GM19193 (cell line): ENCODE results near the gene TOX3.

Source experiments
- POLR2A ChIP-seq: IDR thresholded peaks from 4 replicates; pipeline ENCODE4 v1.6.1; 2011; ENCODE audit not compliant: insufficient read depth, insufficient read length; ENCODE audit errors: extremely low read depth

The TOX3 gene

DNA sequence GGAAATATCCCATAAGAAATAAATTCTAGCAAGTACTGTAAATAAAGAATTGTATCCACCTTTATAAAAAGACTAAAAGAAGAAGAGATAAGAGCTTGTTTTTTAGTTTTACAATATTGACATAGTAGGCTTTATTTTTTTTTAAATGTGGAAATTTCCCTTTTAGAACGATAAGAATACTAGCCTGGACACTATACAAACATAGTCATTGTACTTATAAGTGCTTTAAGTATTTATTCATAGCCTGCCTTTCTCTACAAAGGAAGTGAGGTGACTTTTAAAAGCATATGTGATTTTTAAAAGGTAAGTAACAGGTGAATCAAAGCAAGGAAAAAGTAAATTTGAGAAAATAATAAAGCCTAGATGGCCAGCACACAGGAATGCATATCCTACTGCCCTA, 17.7 kb downstream of the TOX3 start:
- TF ChIP-seq POLR2A: no peak

DNA sequence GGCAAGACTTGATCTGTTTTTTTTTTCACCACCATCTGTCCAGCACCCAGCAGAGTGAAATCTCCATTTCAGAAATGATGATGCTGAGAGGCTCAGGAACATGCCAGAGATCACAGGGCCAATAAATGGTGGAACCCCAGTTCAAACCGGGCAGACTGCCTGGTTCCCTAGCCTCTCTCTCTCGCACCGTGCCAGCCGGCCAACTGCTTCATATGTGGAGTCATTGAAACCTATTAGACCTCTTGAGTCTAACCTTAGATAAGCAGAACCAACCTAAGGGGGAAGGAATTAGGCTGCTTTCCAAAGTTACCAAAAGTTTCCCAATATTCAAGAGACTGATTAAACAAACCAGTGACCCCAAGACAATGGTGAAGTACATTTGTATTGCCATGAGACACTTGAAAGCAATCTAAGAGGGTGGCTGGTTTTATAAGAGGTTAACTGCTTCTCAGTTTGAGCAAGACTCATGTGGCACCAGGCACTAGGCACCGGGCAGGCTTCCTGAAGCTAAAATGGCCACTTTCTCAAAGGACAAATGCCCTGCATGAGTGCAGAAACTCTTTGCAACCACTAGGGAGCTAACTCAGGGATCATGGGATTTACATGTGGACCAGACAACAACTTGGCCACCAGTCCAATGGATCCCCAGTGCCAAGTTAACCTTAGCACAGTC, 18.4 kb downstream of the TOX3 start:
- TF ChIP-seq POLR2A: no peak

DNA sequence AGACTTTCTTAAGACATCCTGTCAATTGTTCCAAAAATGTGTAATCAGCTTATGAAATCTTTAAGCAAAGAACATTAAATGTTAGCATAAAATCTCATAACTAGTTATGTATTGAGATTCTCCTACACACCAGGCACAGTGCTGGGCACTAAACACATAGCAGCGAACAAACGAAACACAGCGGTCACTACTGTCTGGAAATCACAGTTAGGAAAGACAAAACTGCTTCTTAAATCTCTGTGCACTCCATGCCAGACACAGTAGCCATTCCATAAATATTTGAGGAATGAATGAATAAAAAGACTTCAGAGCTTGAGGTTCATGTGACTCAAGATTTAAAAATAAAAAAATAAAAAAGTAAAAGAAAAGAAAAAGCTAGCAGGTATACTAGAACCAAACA, 20.1 kb downstream of the TOX3 start:
- TF ChIP-seq POLR2A: no peak

DNA sequence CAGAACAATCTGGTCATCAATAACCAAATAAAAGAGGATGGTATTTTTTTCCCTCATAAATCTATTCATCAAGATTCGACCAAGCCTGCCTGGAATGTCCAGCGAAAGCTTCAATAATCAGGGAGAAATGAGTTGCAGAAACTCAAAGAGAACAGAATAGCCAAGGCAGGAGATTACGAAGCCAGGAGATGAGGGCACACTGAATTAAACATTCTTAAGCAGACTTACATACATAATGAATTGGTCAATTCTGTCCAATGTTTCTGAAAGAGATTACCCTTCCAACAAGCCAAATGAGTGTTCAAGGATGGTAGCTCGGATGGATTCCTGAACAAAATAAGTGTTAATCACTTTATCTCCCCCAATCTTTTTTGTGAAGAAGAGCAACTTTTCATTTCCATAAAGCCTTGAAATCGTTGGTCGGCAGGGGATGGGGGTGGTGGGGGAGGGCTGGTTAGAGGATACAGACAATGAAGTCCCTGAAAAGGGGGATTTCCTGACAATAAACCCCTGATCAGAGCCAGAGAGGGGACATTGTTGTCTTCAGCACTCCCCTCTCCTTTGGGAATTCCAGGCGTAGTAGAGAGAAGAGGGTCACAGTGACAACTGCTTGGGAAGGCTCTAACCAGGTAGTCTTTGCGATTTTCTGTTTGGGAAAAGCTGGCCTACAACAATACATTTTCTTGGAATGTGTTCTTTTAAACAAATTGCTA, 20.7 kb downstream of the TOX3 start:
- TF ChIP-seq POLR2A: no peak

DNA sequence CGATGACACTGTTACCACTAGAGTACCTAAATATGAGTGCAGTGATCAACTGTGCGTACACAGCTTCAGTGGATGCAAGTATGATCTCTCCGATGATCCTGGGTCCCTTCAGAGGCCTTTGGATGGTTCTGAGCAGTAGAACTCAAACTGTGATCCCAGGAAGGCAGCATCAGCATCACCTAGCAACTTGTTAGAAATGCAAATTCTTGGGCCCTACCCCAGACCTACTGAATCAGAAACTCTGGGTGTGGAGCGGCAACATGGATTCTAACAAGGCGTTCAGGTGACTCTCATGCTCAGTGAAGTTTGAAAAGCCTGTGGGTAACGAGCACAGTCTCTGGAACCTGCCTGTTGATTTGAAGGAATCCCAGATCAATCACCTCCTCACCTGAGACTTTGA, 25.4 kb downstream of the TOX3 start:
- TF ChIP-seq POLR2A: no peak

DNA sequence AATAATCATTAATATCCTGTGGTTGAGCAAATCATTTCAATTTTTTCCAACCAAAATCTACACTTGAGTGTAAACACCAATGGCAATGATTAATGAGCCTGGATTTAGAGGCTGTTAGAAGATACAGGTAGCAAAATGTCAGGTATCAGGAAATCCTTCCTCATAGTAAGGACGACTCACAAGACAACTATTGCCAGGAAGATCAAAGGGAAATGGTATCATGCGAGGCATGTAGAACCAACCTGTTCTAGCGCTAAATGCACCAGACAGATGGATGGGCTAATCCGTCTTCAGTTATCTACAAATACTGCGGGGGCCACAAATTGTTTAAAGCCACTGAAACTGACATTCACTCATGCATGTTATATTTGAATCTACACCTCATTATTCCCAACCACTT, 28.1 kb downstream of the TOX3 start:
- TF ChIP-seq POLR2A: no peak

DNA sequence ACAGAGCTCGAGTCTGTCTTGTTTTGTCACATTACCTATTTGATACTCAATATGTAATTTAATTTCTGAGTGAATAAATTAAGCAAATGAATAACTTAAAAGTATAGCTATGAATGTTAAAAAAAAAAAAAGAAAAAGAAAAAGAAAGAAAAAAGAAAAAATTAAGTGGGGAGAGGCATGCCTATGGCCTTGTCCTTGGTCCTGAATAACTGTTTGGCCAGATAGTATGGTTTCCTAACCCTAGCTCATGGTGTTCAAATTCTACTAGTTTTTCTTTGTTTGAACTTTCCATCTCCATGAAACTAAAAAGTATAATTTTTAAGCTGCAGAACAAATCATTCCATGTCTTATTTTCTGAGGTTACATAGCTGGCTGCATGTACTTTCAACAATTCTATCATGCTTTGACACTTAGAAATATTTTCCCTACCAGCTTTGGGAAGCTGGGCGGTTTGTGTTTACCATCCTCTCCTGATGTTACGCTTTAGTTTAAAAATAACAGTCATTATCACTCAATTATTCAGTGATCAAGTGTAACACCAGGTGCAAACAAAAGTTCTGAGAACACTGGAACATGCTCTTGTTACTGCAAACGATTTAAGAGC, 31.8 kb downstream of the TOX3 start:
- TF ChIP-seq POLR2A: no peak

DNA sequence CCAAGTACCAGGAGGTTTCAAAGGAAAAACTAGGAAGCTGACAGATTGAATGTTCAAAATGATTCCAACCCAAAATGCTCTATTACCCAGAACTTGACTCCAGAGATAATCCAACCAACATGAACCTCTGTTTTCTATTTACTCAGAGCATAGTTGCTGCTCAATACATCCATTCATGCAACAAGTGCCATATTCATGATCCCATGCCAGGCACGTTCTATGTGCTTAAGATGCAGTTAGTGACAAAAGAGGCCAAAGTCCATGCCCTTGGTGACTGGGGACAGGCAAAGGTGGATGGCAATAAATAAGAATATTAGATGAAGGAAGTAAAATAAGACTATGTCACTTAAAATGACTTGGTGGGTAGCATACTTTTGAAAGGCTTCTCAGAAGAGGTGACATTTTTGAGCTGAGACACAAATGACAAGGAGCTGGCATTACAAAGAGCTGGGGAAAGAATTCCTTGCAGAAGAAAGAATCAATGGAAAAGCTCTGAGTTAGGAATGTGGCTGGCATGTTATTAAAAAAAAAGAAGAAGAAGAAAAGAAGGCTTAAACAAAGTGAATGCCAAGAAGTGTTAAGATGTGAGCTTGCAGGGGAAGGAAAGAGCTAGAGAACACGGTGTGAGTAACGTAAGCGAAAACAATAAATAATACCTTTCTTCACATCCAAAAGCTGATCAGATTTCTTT, 34.5 kb downstream of the TOX3 start:
- no peak for TF ChIP-seq POLR2A

DNA sequence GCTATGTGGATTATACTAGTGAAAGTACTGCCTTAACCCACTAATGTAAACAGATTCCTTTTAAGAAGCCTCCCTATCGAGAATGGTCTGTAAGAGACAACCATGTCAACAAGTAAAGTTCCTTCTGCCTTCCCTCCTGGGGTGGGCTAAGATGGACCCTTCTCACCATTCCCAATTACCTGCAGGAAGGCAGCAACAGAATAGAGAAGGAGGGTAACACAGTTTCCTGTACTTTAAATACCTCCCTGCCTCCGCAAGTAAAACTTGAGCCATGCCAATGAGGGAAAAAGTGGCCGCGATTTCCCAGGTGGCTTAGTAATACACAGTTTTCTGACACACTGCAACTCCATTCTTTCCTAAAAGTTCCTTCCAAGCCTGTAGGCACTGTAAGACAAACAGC, 45.2 kb downstream of the TOX3 start:
- no peak for TF ChIP-seq POLR2A

DNA sequence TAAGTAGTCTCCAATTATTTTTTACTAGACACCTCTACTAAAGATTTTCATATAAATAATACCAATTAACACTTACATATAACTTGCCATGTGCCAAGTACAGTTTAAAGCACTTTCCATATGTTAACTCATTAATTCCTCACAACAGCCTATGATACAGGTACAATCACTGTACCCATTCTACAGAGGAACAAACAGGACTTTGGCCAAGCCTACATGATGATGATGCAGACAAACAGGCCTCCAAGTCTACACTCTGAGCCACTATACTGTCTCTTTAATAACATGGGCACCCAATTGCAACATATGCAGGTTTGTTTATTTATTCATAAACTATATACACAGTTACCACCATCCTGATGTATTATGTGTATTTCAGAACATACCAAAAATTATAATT, 46.0 kb downstream of the TOX3 start:
- TF ChIP-seq POLR2A: no peak

DNA sequence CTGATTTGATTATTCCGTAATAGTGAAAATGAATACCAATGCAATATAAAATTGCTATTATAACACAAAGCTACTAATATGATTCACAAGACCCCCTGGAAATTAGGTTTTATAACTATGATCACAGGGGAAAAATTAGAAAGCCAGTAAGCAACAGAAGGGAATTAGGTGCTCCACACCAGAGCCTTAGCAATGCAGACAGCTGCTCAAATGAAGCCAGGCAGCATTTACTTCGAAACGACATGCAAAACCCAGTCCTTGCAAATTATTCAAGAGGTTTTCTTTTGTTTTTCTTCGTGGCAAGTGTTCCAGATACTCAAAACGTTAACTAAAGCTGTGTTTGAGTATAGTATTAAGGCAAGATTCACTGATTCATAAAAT, 47.9 kb downstream of the TOX3 start:
- no peak for TF ChIP-seq POLR2A

DNA sequence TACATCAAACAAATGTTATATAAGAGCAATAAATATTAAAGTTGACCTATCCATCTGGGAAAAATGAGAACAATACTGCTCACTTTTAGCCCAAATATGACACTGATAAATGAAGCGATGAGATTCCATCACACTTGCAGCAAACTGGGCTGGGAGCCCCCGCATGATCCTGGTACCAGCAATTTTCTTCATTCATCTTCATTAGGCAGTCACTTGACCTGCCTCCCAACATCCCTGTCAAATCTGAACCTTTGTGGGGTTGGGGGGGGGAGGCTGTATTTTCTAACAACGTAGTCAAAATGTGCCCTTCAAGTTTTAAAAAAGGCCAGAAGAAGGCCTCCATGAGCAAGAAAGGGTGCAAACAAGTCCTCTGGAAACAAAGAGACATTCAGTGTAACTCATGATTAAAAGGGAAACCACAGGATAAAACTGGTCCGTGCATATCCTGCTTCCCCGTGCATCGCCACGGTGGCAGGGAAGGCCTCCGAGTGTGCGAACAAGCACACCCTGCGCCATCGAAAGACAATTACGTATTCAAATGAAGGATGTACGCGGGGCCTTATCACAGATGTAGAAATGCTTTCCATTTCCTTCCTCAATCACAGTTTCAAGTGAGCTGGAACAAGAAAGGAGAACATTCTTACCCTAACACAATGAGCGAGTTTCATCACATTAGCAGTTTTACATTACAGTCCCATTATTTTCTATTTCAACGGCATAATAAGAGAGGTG, 48.4 kb downstream of the TOX3 start:
- no peak for TF ChIP-seq POLR2A

DNA sequence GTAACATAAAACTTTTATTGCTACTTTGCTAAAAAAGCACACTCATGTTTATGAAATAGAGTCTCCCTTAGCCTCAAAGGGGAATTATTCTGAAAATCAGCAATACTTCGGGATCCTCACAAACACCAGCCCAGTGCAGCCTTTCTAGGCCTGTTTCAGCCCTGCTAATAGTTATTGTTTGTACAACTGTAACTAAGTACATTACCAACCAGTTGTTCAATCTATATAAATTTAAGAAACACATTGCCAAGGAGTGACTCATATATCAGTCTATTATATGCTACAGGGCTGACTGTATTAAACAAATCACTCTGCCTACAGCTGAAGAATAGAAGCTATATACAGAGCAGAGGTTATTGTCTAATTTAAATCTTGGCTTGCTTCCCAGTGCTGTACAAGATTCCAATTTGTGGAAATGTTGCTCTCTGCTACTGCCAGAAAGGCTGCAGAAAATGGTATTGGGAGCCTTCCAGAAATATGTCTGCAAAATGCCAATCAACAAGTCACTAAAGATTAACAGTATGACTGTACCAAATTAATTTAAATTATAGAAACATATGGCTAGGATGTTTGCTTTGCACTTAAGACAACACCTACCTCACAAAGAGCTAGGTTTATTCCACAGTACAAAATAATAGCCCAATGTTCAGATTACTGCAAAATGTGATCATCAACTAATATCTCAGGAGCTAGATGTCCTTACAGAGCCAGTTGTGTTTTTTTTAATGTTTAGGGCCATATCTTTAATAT, 49.7 kb downstream of the TOX3 start:
- TF ChIP-seq POLR2A: no peak
